Muscle of leg (tissue), 11 donors: ENCODE results near the gene ZBTB47. TPM values are rescaled to one million over a fixed set of nuclear protein-coding genes. Genes with fewer than 3 reads are reported as not detected.
A peak's percentile ranks its signal among the peaks of the same experiment; 100 is the strongest.

Source experiments
- DNase-seq: peaks from one replicate; pipeline ENCODE4 v3.0.0; 2013
- H3K27ac ChIP-seq: one replicate; pipeline ENCODE4 v1.5.1; 2013; ENCODE audit warnings: mild to moderate bottlenecking, low read length, control low read depth
- H3K27me3 ChIP-seq: one replicate; pipeline ENCODE4 v1.6.1; 2013; ENCODE audit warnings: low read length; ENCODE audit not compliant: control insufficient read depth, insufficient read depth
- H3K36me3 ChIP-seq: one replicate; pipeline ENCODE4 v1.6.1; 2013; ENCODE audit warnings: low read length; ENCODE audit not compliant: control insufficient read depth, insufficient read depth
- H3K4me1 ChIP-seq: one replicate; pipeline ENCODE4 v1.6.1; 2013; ENCODE audit warnings: low read length; ENCODE audit not compliant: control insufficient read depth, insufficient read depth
- H3K4me3 ChIP-seq: one replicate; pipeline ENCODE4 v1.5.1; 2013; ENCODE audit warnings: low read length, control low read depth
- H3K9me3 ChIP-seq: replicated peaks from 2 replicates; pipeline ENCODE4 v1.6.1; 2013; ENCODE audit warnings: low read depth, low read length; ENCODE audit not compliant: control insufficient read depth
- WGBS: methylation state at CpG from one replicate; pipeline ENCODE4 v1.1.5; 2013; ENCODE audit warnings: missing lambda C conversion rate; ENCODE audit not compliant: insufficient coverage; 5-methylcytosine and 5-hydroxymethylcytosine counted together
- polyA plus RNA-seq, 8 donors: library from polyadenylated mRNA; unstranded; fragments of 120-200 nt; gene quantifications; one replicate each; pipeline versions ENCODE4 v1.2.1 to v1.2.3, GENCODE V29; 2013; ENCODE audit warnings: inconsistent platforms in 1 of 8, low replicate concordance in 1 of 8; ENCODE audit not compliant: insufficient read length in 8 of 8, insufficient read depth in 1 of 8
- total RNA-seq: library from RNA; stranded (reverse); fragments of 120-200 nt; gene quantifications from one replicate; pipeline ENCODE4 v1.2.4, GENCODE V29; 2013

Gene ZBTB47
- total and polyA plus RNA-seq, 9 donors = 25.9 to 36.6 (median 31.4) TPM

DNA sequence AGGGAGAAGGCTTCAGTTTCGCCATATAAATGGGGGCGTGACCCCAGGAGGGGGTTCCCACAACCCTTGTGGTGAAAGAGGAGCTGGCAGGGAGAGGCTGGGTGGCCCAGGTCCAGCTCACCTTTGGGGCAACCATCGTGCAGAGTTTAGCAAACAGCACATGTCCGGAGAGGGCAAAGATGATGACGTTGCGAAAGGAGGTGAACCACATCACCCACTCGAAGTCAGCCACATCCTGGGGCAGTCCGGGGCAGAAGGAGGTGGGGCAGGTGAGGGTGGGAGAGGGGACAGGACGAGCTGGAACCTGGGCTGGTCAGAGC lies 45.4 kb downstream of the ZBTB47 start:
- DNase-seq = no peak
- WGBS = 86% methylated on average over 6 of the region's 9 CpGs
- Histone ChIP-seq H3K27ac (no peak overlapping the region), H3K27me3 (no peaks in the 10 kb centered on the region), H3K4me3 (no peak overlapping the region), H3K9me3 (no peaks in the 10 kb centered on the region), H3K4me1 (peaks cover 30% of the 10 kb centered on the region), H3K36me3 (no peaks in the 10 kb centered on the region)

DNA sequence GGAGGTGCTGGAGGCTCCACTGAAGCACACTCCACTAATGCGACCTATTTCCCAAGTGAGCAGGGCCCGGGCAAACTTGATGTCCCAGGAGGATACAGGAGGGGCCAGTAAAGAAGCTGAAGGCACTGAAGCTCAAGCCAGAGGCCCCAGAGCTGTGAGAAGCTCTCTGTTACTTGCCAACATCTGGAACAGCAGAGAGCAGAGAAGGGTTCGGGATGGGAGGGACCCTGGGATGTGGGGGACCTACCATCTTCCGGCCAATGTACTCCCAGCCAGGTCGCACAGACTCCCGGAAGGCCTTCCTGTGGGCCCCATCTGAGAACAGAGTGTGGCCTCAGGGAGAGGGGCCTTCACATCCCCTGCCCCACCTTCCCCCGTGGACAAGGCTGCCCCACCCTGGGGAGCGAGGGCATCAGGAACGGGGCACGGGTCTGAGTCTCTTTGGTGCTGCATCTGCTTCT lies 46.0 kb downstream of the ZBTB47 start:
- H3K4me1 ChIP-seq = peaks cover 37% of the 10 kb centered on the region
- WGBS = 80% methylated on average over 1 of the region's 10 CpGs

DNA sequence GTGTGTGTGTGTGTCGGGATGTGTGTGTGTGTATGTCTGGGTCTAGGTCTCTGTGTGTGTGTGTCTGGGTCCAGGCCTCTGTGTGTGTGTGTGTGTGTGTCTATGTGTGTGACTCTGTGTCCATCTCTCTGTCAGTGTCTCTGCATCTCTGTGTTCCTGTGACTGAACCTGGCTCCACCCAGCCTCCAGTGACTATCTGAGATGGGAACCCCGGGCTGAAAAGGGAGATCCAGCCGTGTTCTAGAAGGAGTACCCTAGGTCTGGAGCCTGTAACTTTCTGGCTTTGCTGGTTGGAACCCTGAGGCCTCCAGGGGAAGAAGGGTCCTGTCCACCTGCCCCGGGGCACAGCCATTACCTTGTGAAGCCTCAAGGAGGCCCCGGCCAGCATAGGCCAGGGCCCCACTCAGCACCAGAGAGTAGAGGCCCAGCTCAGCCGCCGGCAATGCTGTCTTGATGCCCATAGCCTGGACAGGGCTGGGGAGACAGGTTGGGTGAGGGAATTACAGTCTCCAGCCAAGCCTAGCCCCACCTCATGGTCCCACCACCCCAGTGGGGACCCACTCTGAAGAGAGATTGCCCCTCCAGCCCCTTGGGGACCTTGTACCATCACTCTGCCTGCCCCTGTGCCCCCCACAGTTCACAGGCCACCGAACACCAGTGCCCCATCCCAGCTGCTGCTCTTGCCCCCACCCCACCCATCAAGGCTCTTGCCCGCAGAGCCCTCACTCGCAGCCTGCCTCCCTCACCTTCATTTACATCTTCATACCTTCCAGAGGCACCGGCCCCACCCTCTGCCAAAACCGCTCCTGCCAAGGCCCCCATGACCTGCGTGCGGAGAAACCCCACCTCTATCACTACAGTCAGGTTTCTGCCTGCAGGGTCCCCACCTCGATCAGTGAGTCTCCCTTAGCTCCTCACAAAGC lies 47.1 kb downstream of the ZBTB47 start:
- Histone ChIP-seq H3K27ac (peak overlapping the region; percentile 82), H3K4me1 (peaks cover 42% of the 10 kb centered on the region), H3K4me3 (no peak overlapping the region), H3K36me3 (no peaks in the 10 kb centered on the region), H3K27me3 (no peaks in the 10 kb centered on the region), H3K9me3 (no peaks in the 10 kb centered on the region)
- no peak for DNase-seq
- 66% methylated on average over 10 of the region's 15 CpGs for WGBS

More for the DNA sequence above, 46.0 kb downstream of the ZBTB47 start:
- Histone ChIP-seq H3K27ac (no peak overlapping the region), H3K36me3 (no peaks in the 10 kb centered on the region), H3K9me3 (no peaks in the 10 kb centered on the region), H3K4me3 (no peak overlapping the region), H3K27me3 (no peaks in the 10 kb centered on the region)
- DNase-seq = no peak

DNA sequence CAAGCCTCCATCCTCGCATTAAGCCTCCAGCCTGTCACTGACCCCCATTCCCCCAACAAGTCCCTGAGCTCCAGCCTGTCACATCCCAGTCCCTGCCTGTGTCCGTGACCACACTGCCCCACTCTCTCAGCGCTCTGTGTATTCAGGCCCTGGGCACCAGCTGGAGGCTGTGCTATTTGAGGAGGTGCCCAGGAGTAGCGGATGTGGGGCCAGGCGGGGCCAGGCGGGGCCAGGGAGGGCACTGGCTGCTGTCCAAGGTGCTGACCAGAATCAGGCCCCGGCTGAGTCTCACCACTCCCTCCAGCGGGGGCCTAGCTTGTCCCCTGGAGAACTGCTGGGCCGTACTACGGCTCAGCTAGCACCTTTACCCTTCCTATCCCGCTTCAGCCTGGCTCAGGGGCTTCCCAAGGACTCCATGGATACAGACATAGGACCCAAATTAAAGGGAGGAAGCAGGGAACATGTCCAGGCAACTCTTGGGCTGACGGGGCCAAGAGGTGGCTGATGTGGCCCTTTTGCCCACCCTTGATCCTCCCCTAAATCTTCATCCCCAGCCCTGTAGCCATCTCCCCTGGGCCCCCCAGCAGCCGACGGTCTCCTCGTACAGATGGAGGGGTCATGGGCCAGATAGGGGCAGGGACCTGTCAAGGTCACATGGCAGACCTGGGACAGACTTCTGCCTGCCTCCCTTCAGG lies 48.0 kb downstream of the ZBTB47 start:
- H3K36me3 ChIP-seq = no peaks in the 10 kb centered on the region
- peak overlapping the region; percentile 84 for H3K27ac ChIP-seq
- peak; percentile 76 for DNase-seq
- peaks cover 43% of the 10 kb centered on the region for H3K4me1 ChIP-seq
- H3K27me3 ChIP-seq = no peaks in the 10 kb centered on the region
- no peaks in the 10 kb centered on the region for H3K9me3 ChIP-seq
- WGBS = 15% methylated on average over 7 of the region's 15 CpGs
- peak overlapping the region; percentile 20 for H3K4me3 ChIP-seq

DNA sequence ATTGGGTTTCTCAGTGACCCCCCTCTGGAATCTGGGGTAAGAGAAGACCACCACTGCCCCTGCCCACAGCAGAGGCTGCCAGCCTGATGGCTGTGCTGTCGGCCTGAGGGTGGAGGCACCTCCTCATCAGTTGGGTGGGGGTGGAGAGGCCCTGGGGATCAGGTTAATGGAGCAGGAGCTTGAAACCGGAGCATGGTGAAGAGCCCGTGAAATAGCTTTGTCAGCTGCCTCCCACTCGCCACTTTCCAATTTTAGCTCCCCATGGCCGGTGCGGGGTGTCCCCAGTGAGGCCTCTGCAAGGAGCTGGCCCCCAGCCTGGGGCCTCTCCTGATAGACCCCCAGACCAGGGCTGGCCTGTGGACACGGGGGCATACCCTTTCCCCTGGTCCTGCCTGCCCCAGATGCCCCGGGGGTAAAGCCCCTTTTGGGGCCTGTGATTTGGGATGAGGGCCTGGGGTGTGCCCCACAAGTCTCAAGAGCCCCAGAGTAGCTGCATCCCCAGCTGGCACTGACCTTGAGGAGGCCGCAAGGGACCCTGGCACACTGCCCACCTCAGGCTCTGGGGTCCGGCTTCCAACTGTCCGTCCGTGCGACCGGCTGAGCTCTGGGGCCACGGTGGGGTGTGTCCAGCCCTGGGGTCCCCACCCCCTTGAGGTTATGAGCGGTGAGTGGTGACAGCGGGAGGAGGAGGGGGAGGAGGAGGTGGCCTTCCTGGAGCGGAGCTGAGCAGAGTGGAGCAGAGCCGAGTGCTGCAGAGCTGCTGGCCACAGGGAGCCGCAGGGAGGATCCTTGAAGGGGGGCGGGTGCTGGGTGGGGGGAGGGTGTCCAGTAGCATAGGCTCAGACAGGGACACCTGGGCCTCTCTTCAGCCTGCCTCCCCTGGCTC lies 48.8 kb downstream of the ZBTB47 start, which contains the start of gene HHATL:
HHATL (minus strand) TSS at position 733 of the 886 bp plus-strand sequence. CDS start 1,972 bp downstream, outside the sequence.
- DNase-seq = peak; percentile 77
- H3K4me1 ChIP-seq = peaks cover 43% of the 10 kb centered on the region
- 45% methylated on average over 14 of the region's 21 CpGs for WGBS
- no peaks in the 10 kb centered on the region for H3K9me3 ChIP-seq
- no peaks in the 10 kb centered on the region for H3K36me3 ChIP-seq
- H3K27ac ChIP-seq = peak within 1 kb of the TSS; percentile 84
- peak within 1 kb of the TSS; percentile 31 for H3K4me3 ChIP-seq
- no peaks in the 10 kb centered on the region for H3K27me3 ChIP-seq

DNA sequence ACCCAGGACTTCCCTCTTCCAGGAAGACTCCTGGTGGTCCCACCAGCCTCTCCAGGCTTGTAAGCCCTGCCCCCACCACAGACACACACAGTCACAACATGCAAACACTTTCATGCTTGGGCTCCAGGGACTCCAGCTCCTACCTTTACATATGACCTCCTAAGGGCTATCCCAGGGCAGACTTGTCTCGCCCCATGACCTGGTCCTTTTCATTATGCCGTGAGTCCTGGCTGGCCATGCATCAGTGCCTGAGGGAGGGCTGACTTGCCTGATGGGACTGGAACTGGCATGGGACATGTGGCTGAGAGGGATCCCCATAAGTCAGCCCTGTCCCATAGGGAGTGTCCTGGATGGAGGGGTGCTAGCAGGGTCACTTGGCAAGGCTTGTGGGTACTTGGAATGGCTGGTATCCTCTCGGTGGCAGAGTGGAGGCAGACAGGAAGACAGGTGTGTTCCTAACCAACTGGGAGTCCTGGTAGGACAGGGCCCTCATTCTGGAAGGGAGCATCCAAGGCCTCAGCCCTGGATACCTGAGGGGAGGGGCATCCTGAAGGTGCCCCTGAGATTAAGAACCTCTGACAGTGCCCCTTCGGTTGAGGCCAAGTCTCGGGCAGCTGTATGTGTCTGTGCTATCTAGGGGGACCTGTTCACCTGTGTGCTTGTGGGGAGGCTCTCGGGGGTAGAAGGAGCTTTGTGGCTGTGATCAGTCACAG lies 49.6 kb downstream of the ZBTB47 start:
- H3K4me1 ChIP-seq = peaks cover 43% of the 10 kb centered on the region
- H3K9me3 ChIP-seq = no peaks in the 10 kb centered on the region
- H3K27ac ChIP-seq = peak overlapping the region; percentile 71
- no peaks in the 10 kb centered on the region for H3K27me3 ChIP-seq
- 66% methylated on average over 6 of the region's 6 CpGs for WGBS
- H3K4me3 ChIP-seq = no peak overlapping the region
- no peak for DNase-seq
- H3K36me3 ChIP-seq = no peaks in the 10 kb centered on the region

DNA sequence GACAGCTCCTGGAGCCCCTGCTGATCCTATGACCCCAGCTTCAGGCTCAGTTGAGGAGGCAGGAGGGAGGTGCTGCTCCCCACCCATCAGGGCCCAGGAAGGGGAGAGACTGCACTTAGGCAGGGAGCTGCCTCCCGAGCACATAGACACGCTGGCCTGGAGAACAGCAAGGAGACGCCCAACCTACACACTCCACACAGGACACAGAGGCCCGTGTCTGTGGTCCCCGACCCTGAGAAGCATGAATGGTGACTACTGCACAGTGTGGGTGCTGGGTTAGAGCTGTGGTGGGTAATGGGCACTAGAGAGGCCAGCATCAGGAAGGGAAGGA lies 50.2 kb downstream of the ZBTB47 start:
- DNase-seq = no peak
- Histone ChIP-seq H3K4me3 (no peak overlapping the region), H3K27ac (peak overlapping the region; percentile 71), H3K27me3 (no peaks in the 10 kb centered on the region), H3K4me1 (peaks cover 43% of the 10 kb centered on the region), H3K36me3 (no peaks in the 10 kb centered on the region), H3K9me3 (no peaks in the 10 kb centered on the region)
- WGBS = no CpG with 5 or more reads among the region's 5 CpGs

DNA sequence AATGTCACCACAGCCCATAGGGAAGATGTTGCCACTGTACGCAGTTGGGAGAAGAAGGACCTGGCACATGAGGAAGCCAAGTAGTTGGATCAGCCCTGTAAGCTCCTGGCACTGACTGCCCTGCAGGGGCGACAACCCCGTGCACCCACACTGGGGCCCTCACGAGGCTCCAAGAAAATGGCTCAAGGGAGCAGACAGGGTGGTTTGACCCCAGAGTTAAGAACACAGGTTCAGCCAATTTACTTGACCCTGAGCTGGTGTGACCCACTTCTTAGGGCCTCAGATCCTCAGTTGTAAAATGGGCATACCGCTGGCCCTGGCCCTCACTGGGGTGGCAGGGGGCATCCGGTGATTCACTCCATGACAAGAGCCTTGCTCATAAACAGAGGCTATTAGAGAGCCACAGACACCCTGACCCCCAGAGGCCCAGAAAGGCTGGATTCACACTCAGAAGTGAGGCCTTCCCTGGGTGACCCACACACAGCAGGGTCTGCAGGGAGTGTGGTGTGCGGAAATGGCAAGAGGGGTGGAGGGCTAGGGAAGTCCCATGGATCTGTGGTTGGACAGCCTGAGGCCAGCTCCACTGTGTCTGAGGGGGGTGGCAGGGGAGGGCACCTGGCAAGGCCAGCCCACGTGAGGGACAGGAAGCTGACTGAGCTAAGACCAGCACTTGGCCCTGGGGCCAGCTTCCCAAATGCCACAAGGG lies 50.8 kb downstream of the ZBTB47 start:
- 80% methylated on average over 7 of the region's 8 CpGs for WGBS
- Histone ChIP-seq H3K9me3 (no peaks in the 10 kb centered on the region), H3K4me1 (peaks cover 43% of the 10 kb centered on the region), H3K27ac (no peak overlapping the region), H3K4me3 (no peak overlapping the region), H3K27me3 (no peaks in the 10 kb centered on the region), H3K36me3 (no peaks in the 10 kb centered on the region)
- DNase-seq = no peak
